Hematopoietic multipotent progenitor cell treated with erythropoietin and hydrocortisone succinate and interleukin-3 and kit ligand, for 15 days (in vitro differentiated cells): ENCODE measurements around the gene KLHDC7A.
A peak's percentile ranks its signal among the peaks of the same experiment; 100 is the strongest.

Source experiments
- DNase-seq: peaks from one replicate; pipeline ENCODE4 v3.0.0-alpha.2; 2015; ENCODE audit warnings: low spot score

KLHDC7A gene

GRCh38 chr1:18508084-18508483 is 27.4 kb downstream of the KLHDC7A start:
- DNase-seq = no peak

GRCh38 chr1:18511149-18511873 is 30.6 kb downstream of the KLHDC7A start:
- DNase-seq = no peak

GRCh38 chr1:18511874-18512150 is 31.1 kb downstream of the KLHDC7A start:
- DNase-seq = no peak

- no peak for DNase-seq
Observed at GRCh38 chr1:18512883-18513282, 32.2 kb downstream of the KLHDC7A start.

GRCh38 chr1:18513995-18514394 is 33.3 kb downstream of the KLHDC7A start:
- no peak for DNase-seq

- no peak for DNase-seq
Observed at GRCh38 chr1:18515120-18515667, 34.5 kb downstream of the KLHDC7A start.

- no peak for DNase-seq
Observed at GRCh38 chr1:18516473-18516872, 35.7 kb downstream of the KLHDC7A start.

- no peak for DNase-seq
Observed at GRCh38 chr1:18526436-18527275, 45.9 kb downstream of the KLHDC7A start.

GRCh38 chr1:18527514-18527913 is 46.8 kb downstream of the KLHDC7A start:
- no peak for DNase-seq

- no peak for DNase-seq
Observed at GRCh38 chr1:18527921-18528320, 47.2 kb downstream of the KLHDC7A start.

- DNase-seq = no peak
Observed at GRCh38 chr1:18528616-18529015, 47.9 kb downstream of the KLHDC7A start.

- no peak for DNase-seq
Observed at GRCh38 chr1:18529714-18530113, 49.0 kb downstream of the KLHDC7A start.

- peak; percentile 3 for DNase-seq
Observed at GRCh38 chr1:18530587-18531502, 50.1 kb downstream of the KLHDC7A start.

GRCh38 chr1:18531503-18531845 is 50.7 kb downstream of the KLHDC7A start:
- DNase-seq = no peak

GRCh38 chr1:18532390-18533170 is 51.9 kb downstream of the KLHDC7A start:
- no peak for DNase-seq

GRCh38 chr1:18533259-18533658 is 52.5 kb downstream of the KLHDC7A start:
- no peak for DNase-seq

- no peak for DNase-seq
Observed at GRCh38 chr1:18534810-18535205, 54.1 kb downstream of the KLHDC7A start.
